ENCODE results near the gene ZDHHC11.

DNA sequence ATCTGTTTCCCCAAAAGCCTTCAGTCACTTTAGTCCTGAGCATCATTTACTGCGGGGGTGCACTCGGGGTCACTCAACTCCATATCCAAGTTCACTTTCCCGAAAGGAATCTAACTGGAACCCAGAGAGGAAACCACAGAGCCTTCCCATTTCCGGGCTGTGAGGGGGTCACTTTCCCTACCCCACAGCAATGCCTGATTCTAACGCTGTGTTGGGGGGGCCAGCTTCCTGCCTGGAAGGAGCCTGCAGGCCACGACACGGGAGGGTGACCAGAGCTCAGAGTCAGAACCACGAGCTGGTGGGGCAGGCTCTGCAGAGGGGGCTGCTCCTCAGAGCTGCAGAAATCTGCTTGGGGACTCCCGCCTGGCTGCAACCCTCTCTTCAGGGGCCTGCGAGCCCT lies 21.5 kb upstream of the ZDHHC11 start:
- no peak for TF ChIP-seq POLR2A (IDR thresholded peaks at IDR 0.05)
- no peak for TF ChIP-seq CTCF (IDR thresholded peaks at IDR 0.05)
- no peak for TF ChIP-seq POLR2AphosphoS5 (IDR thresholded peaks at IDR 0.05)
